Gastrocnemius medialis (tissue), 4 donors: ENCODE results near the gene DHX15.

Source experiments
- POLR2A ChIP-seq, 2 donors: fragments of 450-650 bp; IDR thresholded peaks; one replicate each; pipeline ENCODE4 v1.6.1; 2017; ENCODE audit warnings: antibody characterized with exemption in 2 of 2, mild to moderate bottlenecking in 2 of 2, moderate library complexity in 2 of 2
- TF ChIP-seq, protein P1 (sequence below), 5 experiments: fragments of 450-650 bp in 3 of 5; fragments of 200-600 bp in 2 of 5; sonication (generic) in 2 of 5; IDR thresholded peaks in 4 of 5; conservative IDR thresholded peaks in 1 of 5; 1 replicate in 4 of 5; 2 replicates in 1 of 5; pipeline ENCODE4 v1.5.1; 2016 to 2019; ENCODE audit warnings: antibody characterized with exemption in 5 of 5, mild to moderate bottlenecking in 3 of 5, moderate library complexity in 3 of 5

DNA sequence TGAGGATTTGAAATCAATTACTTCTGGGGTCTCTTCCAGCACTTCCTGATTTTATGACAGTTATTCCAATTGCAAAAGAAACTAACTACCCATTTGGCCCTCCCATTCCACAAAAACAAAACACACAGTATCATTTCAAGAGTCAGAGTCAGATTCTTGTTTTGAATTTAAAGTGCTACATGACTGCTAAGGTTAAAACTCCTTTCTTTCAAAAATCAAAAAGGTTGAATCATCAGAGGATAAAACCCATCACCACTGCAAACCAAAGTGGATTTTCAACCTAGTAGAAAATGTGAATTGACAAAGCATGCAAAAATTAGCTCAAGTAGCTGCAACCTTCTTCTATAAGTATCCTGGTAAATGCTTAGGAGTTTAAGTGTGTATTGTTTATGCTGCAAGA, 67.4 kb downstream of the DHX15 start:
- TF ChIP-seq, protein P1, sequence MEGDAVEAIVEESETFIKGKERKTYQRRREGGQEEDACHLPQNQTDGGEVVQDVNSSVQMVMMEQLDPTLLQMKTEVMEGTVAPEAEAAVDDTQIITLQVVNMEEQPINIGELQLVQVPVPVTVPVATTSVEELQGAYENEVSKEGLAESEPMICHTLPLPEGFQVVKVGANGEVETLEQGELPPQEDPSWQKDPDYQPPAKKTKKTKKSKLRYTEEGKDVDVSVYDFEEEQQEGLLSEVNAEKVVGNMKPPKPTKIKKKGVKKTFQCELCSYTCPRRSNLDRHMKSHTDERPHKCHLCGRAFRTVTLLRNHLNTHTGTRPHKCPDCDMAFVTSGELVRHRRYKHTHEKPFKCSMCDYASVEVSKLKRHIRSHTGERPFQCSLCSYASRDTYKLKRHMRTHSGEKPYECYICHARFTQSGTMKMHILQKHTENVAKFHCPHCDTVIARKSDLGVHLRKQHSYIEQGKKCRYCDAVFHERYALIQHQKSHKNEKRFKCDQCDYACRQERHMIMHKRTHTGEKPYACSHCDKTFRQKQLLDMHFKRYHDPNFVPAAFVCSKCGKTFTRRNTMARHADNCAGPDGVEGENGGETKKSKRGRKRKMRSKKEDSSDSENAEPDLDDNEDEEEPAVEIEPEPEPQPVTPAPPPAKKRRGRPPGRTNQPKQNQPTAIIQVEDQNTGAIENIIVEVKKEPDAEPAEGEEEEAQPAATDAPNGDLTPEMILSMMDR (IDR thresholded peaks at IDR 0.05 in 4 of 5, conservative IDR thresholded peaks at IDR 0.05 in 1 of 5), result no peak
- TF ChIP-seq POLR2A (IDR thresholded peaks at IDR 0.05), result no peak
